Effector memory CD8-positive, alpha-beta T cell (primary cell): ENCODE measurements around the gene FGF7.
"Not testable (repeated sequence)": the region's sequence is repeated elsewhere in the genome, so short reads cannot be mapped to it uniquely, and the experiment has no call there.

Experiments used
- ATAC-seq: fragments of 150-1000 bp; cut with Tn5 transposase; replicated peaks from 2 replicates; pipeline ENCODE4 v1.10.0; 2021; ENCODE audit warnings: mild to moderate bottlenecking, moderate library complexity
- DNase-seq, 3 experiments: peaks; one replicate each; pipeline ENCODE4 v3.0.0; 2021
- H3K27ac Mint-ChIP-seq, 2 donors: one replicate each; pipeline ENCODE4 v1.8.0; 2022; ENCODE audit warnings: mild to moderate bottlenecking in 2 of 2, mixed read lengths in 2 of 2, moderate library complexity in 2 of 2
- H3K27me3 Mint-ChIP-seq, 2 donors: one replicate each; pipeline ENCODE4 v1.8.0; 2022; ENCODE audit warnings: mixed read lengths in 2 of 2
- H3K36me3 Mint-ChIP-seq: one replicate; pipeline ENCODE4 v1.8.0; 2022; ENCODE audit warnings: mild to moderate bottlenecking, moderate library complexity, mixed read lengths; ENCODE audit not compliant: insufficient read depth
- H3K4me1 Mint-ChIP-seq, 2 donors: one replicate each; pipeline ENCODE4 v1.8.0; 2022; ENCODE audit warnings: low read depth in 2 of 2, mixed read lengths in 2 of 2
- H3K4me3 Mint-ChIP-seq, 2 donors: one replicate each; pipeline ENCODE4 v1.8.0; 2022; ENCODE audit warnings: mild to moderate bottlenecking in 2 of 2, mixed read lengths in 2 of 2, moderate library complexity in 2 of 2
- H3K9me3 Mint-ChIP-seq, 2 donors: one replicate each; pipeline ENCODE4 v1.8.0; 2022; ENCODE audit warnings: mixed read lengths in 2 of 2

The FGF7 gene

DNA sequence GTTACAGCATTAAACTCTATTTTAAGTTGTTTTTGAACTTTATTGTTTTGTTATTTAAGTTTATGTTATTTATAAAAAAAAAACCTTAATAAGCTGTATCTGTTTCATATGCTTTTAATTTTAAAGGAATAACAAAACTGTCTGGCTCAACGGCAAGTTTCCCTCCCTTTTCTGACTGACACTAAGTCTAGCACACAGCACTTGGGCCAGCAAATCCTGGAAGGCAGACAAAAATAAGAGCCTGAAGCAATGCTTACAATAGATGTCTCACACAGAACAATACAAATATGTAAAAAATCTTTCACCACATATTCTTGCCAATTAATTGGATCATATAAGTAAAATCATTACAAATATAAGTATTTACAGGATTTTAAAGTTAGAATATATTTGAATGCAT, 62.4 kb downstream of the FGF7 start:
- not testable (repeated sequence) for H3K27me3 Mint-ChIP-seq, ATAC-seq, H3K9me3 Mint-ChIP-seq, H3K4me3 Mint-ChIP-seq, DNase-seq, H3K27ac Mint-ChIP-seq, H3K4me1 Mint-ChIP-seq, H3K36me3 Mint-ChIP-seq

DNA sequence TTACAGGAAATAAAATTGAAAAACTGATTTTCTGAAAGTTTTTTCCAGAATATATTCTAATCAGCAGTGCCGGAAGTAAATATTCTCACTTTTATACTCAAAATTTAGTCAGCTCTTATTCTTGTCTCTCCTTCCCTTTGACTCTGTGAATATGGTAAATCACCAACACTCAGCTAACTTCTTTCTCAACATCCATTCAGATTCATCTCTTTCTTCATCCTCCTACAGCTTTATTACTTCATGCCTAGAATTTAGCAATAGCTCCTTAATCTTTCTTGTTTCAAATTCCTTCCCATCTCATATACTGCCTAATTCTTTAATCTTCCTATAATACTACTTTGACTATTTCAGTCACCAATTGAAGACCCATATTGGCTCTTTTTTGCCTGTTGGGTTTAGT, 67.9 kb downstream of the FGF7 start:
- no peaks in the 10 kb centered on the region for H3K36me3 Mint-ChIP-seq
- H3K27me3 Mint-ChIP-seq, result peaks cover 0 to 6% of the 10 kb centered on the region in 2 donors
- H3K9me3 Mint-ChIP-seq, result no peaks in the 10 kb centered on the region
- DNase-seq, result no peak
- ATAC-seq, result no peak
- no peak overlapping the region for H3K4me3 Mint-ChIP-seq
- H3K27ac Mint-ChIP-seq, result no peak overlapping the region
- H3K4me1 Mint-ChIP-seq, result no peaks in the 10 kb centered on the region

DNA sequence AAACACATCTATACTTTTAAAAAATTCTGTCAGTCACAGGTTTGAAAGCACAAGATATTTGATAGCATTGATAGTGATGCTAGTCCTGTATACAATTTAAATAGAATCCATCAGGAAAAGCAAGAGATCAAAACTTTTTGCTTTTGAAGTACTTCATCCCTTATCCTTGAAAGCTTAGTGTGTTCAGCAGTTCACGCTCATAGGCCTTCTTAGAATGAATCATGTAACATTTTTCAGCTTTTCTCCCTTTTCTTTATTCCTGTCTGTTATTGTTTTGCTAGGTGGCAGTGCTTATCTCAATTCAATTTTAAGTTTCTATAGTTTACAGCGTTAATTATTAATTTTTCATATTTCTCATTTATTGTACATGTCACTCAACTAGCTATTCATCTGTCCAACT, 69.1 kb downstream of the FGF7 start:
- ATAC-seq (no peak), DNase-seq (no peak)
- Mint-ChIP-seq H3K27me3 (peaks cover 0 to 6% of the 10 kb centered on the region in 2 donors), H3K9me3 (no peaks in the 10 kb centered on the region), H3K4me1 (no peaks in the 10 kb centered on the region), H3K36me3 (no peaks in the 10 kb centered on the region), H3K27ac (no peak overlapping the region), H3K4me3 (no peak overlapping the region)

DNA sequence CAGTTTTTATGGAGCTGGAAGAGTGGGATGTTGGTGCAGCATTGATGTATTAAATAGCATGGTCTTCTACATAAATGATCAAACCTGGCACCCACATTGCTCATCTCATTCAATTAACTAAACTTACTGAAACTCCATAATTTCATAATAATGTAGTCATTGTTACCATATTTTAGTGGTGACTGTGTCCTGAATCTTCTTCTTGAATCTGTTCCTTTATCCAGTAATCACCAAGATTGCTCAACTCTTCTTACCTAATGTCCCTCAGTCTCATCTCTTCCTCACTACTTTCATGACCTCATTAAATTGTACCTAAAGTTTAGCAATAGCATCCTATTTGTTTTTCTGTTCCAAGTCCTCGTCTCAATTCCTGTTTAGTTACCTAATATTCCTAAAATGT, 69.8 kb downstream of the FGF7 start:
- no peak overlapping the region for H3K4me3 Mint-ChIP-seq
- no peaks in the 10 kb centered on the region for H3K9me3 Mint-ChIP-seq
- H3K27ac Mint-ChIP-seq, result no peak overlapping the region
- ATAC-seq, result no peak
- no peaks in the 10 kb centered on the region for H3K36me3 Mint-ChIP-seq
- DNase-seq, result no peak
- peaks cover 0 to 6% of the 10 kb centered on the region in 2 donors for H3K27me3 Mint-ChIP-seq
- H3K4me1 Mint-ChIP-seq, result no peaks in the 10 kb centered on the region

DNA sequence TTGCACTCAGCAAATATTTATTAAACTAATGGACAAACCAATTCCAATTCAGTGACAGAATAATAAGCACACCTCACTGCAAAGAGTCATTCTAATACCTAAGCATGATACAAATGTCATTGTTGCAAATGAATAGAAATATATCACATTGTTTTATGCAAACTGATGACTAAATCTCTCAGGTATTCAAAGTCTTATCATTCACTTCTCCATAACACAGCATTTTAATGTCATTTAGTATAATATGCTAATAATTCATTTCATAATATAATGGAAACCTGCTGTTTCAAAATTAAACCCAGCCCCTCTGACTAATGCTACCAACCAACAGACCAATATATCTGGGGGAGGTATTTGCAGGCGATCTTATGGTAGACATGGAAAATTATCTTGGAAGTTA, 71.8 kb downstream of the FGF7 start:
- H3K4me3 Mint-ChIP-seq, result no peak overlapping the region
- H3K27me3 Mint-ChIP-seq, result peaks cover 0 to 6% of the 10 kb centered on the region in 2 donors
- H3K9me3 Mint-ChIP-seq, result no peaks in the 10 kb centered on the region
- ATAC-seq (no peak), DNase-seq (no peak)
- H3K4me1 Mint-ChIP-seq, result no peaks in the 10 kb centered on the region
- no peaks in the 10 kb centered on the region for H3K36me3 Mint-ChIP-seq
- no peak overlapping the region for H3K27ac Mint-ChIP-seq

DNA sequence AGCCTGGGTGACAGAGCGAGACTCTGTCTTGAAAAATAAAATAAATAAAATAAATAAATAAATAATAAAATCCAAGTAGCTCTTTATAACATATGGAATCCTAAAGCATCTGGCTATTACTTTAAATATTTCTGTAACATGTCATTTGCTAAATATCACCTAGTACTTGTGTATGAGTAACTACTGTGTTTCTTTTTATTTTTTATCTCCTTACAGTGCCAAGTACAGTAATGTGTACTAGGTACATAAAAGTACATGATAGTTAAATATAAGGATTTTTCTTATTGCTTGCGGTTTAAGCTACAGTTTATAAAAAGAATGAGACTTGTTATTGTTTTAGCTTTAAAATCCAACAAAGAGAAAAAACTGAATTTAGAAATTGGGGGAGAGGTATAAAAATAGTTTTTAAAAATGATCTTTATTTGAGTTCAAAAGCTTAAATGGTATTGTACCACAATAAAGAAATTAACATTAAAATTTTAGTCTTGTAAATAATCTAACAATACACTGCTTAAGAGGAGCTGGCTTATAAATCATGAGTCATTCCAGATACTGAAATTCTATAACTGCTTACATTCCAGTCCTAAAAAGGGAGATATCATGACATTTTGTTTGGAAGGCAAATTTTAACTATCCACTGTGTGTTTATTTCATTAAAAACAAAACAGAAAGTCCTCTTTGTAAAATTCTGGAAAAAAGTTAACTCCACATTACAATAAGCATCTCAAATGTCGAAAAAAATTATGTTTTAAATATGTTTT, 73.1 kb downstream of the FGF7 start:
- Mint-ChIP-seq H3K36me3 (no peaks in the 10 kb centered on the region), H3K9me3 (no peaks in the 10 kb centered on the region), H3K27ac (no peak overlapping the region), H3K27me3 (peaks cover 0 to 5% of the 10 kb centered on the region in 2 donors), H3K4me1 (no peaks in the 10 kb centered on the region), H3K4me3 (no peak overlapping the region)
- DNase-seq (no peak), ATAC-seq (no peak)

DNA sequence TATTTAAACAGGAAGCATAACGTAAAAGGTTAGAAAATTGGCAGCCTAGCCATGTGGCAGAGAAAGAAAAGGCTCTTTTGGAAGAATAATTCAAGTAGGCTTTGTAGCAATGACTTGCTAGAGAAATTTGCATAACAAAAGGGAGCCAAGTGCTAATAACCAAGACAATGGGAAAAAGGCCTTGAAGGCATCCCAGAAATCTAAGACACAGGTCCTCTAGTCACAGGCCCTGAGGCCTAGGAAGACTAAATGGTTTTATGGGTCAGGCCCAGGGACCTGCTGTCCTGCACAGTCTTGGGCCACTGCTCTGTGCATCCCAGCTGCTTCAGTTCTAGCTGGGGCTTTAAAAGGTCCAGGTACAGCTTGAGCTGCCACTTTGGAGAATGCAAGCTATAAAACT, 78.5 kb downstream of the FGF7 start:
- no peak overlapping the region for H3K4me3 Mint-ChIP-seq
- no peak overlapping the region for H3K27ac Mint-ChIP-seq
- no peaks in the 10 kb centered on the region for H3K36me3 Mint-ChIP-seq
- DNase-seq (no peak), ATAC-seq (no peak)
- H3K4me1 Mint-ChIP-seq, result no peaks in the 10 kb centered on the region
- no peaks in the 10 kb centered on the region for H3K9me3 Mint-ChIP-seq
- H3K27me3 Mint-ChIP-seq, result no peaks in the 10 kb centered on the region

DNA sequence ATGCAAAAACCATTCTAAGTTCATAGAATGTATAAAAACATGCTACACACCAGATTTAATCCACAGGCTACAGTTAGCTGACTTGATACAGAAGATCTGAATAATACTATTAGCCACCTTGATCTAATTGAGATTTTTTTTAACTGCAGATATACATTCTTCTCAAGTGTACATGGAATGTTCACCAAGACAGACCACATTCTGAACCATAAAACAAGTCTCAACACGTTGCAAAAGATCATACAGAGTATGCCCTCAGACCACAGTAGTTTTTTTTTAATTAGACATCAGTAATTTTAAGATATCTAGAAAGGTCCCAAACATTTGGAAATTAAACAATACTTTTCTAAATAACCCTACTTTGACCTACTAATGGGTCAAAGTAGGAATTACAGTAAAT, 83.3 kb downstream of the FGF7 start:
- Mint-ChIP-seq H3K36me3 (no peaks in the 10 kb centered on the region), H3K9me3 (no peaks in the 10 kb centered on the region), H3K27me3 (no peaks in the 10 kb centered on the region), H3K4me1 (no peaks in the 10 kb centered on the region), H3K27ac (no peak overlapping the region), H3K4me3 (no peak overlapping the region)
- no peak for DNase-seq
- no peak for ATAC-seq

DNA sequence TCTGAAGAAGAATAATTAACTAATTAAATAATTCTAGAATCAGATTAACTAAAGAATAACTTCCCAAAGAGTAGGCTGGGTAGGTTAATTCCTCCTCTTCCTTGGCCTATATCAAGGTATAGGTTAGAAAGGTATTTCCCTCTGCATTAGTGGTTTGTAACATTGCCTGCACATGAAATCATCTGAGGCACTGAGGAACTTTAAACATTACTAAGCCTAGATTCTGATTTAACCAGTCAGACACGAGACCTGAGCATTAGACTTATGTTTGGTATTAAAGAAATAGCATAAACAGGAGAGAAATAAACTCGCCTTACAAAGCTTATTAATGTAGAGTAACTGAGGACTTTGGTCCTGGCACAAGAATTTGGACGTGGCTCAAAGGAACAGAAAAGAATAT, 84.2 kb downstream of the FGF7 start:
- H3K4me1 Mint-ChIP-seq, result no peaks in the 10 kb centered on the region
- no peak overlapping the region for H3K27ac Mint-ChIP-seq
- DNase-seq (no peak), ATAC-seq (no peak)
- no peaks in the 10 kb centered on the region for H3K9me3 Mint-ChIP-seq
- H3K27me3 Mint-ChIP-seq, result no peaks in the 10 kb centered on the region
- no peaks in the 10 kb centered on the region for H3K36me3 Mint-ChIP-seq
- H3K4me3 Mint-ChIP-seq, result no peak overlapping the region

DNA sequence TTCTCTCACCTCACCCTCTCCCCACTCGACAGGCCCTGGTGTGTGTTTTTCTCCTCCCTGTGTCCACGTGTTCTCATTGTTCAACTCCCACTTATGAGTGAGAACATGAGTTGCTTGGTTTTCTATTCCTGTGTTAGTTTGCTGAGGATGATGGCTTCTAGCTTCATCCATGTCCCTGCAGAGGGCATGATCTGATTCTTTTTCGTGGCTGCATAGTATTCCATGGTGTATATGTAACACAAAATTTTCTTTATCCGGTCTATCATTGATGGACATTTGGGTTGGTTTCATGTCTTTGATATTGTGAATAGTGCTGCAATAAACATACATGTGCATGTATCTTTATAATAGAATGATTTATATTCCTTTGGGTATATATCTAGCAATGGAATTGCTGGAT, 89.7 kb downstream of the FGF7 start:
- ATAC-seq, H3K27ac Mint-ChIP-seq: not testable (repeated sequence)

DNA sequence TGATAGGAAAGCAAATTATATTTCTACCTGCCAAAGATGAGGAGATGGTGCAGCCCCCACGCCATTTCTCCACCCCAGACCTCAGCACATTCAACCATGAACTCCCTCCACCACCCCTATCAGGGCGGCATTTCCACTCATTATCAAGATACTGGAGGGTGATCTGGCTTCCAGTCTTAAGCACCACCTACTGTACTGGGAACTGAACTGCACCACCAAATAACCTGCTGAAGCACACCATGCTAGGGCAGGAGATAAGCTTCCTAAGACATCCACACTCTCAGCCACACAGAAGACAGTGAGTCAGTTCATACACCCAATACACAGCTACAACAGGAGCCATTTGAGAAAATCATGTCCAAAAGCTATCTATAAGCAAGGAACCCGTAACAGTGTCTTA, 98.8 kb downstream of the FGF7 start:
- ATAC-seq (no peak), DNase-seq (no peak)
- Mint-ChIP-seq H3K4me1 (no peaks in the 10 kb centered on the region), H3K4me3 (no peak overlapping the region), H3K27me3 (peaks cover 30 to 50% of the 10 kb centered on the region in 2 donors), H3K36me3 (no peaks in the 10 kb centered on the region), H3K27ac (no peak overlapping the region), H3K9me3 (peaks cover 8 to 17% of the 10 kb centered on the region in 2 donors)

More for the DNA sequence above, 89.7 kb downstream of the FGF7 start:
- not testable (repeated sequence) for H3K36me3 Mint-ChIP-seq, H3K4me3 Mint-ChIP-seq, H3K4me1 Mint-ChIP-seq, DNase-seq, H3K9me3 Mint-ChIP-seq
- H3K27me3 Mint-ChIP-seq, result peaks cover 9 to 13% of the 10 kb centered on the region in 2 donors

DNA sequence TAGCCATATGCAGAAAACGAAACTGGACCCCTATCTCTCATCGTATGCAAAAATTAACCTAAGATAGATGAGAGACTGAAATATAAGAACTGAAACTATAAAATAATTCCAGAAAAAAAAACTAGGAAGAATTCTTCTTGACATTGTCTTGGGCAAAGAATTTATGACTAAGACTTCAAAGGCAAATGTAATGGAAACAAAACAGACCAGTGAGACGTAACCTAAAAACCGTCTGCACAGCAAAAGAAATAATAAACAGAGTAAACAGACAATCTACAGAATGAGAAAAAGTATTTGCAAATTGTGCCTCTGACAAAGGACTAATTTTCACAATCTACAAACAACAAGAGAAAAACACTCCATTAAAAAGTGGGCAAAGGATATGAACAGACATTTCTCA, 105.2 kb downstream of the FGF7 start:
- ATAC-seq (no peak), DNase-seq (no peak)
- Mint-ChIP-seq H3K36me3 (no peaks in the 10 kb centered on the region), H3K4me3 (no peak overlapping the region), H3K27me3 (peaks cover 9 to 12% of the 10 kb centered on the region in 2 donors), H3K27ac (no peak overlapping the region), H3K9me3 (peaks cover 5 to 6% of the 10 kb centered on the region in 2 donors), H3K4me1 (no peaks in the 10 kb centered on the region)

DNA sequence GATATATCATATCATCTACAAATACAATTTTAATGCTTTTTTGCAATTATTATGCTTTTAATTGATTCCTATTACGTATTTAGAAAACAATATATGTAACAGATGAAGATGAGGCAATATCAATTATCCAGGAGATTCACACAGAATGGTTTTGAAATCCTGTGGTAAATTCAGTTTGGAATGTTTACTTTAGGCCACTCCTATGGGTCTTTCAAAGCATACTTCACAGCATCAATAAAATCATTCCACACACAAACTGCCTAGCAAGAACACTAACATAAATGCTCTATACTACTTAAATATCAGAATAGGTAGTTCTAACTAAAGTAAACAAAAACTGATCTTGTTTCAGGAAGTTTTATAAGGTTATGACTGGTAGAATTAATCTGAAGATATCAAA, 107.0 kb downstream of the FGF7 start:
- no peaks in the 10 kb centered on the region for H3K36me3 Mint-ChIP-seq
- H3K27ac Mint-ChIP-seq, result no peak overlapping the region
- DNase-seq, result no peak
- H3K27me3 Mint-ChIP-seq, result peaks cover 2 to 17% of the 10 kb centered on the region in 2 donors
- peaks cover 4 to 14% of the 10 kb centered on the region in 2 donors for H3K9me3 Mint-ChIP-seq
- no peaks in the 10 kb centered on the region for H3K4me1 Mint-ChIP-seq
- H3K4me3 Mint-ChIP-seq, result no peak overlapping the region
- ATAC-seq, result no peak
